HL-60 (cell line): ENCODE results near the gene HTATIP2.

Experiments used
- DNase-seq, 2 experiments: peaks; one replicate each; pipeline ENCODE4 v3.0.0-alpha.2; 2010 to 2020; ENCODE audit warnings: low read depth in 1 of 2, low spot score in 1 of 2
- H3K27ac ChIP-seq: fragments of 250-450 bp; sonication (Bioruptor Pico); replicated peaks from 2 replicates; pipeline ENCODE4 v1.5.1; 2020; ENCODE audit warnings: mild to moderate bottlenecking, moderate library complexity
- H3K27me3 ChIP-seq: fragments of 250-450 bp; sonication (Bioruptor Pico); 2 replicates; pipeline ENCODE4 v1.5.1; 2021; ENCODE audit warnings: mild to moderate bottlenecking, moderate library complexity; ENCODE audit not compliant: insufficient read depth, poor library complexity, severe bottlenecking
- H3K4me3 ChIP-seq: replicated peaks from 2 replicates; pipeline ENCODE4 v1.5.1; 2011; ENCODE audit warnings: mild to moderate bottlenecking, control low read depth, low read length; ENCODE audit not compliant: insufficient read depth
- CTCF ChIP-seq: IDR thresholded peaks from one replicate; pipeline ENCODE4 v1.5.1; 2011; ENCODE audit warnings: low read length, control low read depth, inconsistent platforms; ENCODE audit not compliant: insufficient read depth
- GABPA ChIP-seq: IDR thresholded peaks from 2 replicates; pipeline ENCODE4 v1.6.1; 2012; ENCODE audit warnings: low read depth
- POLR2AphosphoS5 ChIP-seq: IDR thresholded peaks from 2 replicates; pipeline ENCODE4 v1.6.1; 2012; ENCODE audit warnings: low read depth
- REST ChIP-seq: IDR thresholded peaks from 2 replicates; pipeline ENCODE4 v1.6.1; 2012; ENCODE audit warnings: low read depth; ENCODE audit not compliant: insufficient replicate concordance
- SPI1 ChIP-seq: IDR thresholded peaks from 2 replicates; pipeline ENCODE4 v1.6.1; 2012; ENCODE audit warnings: low read depth, mild to moderate bottlenecking, borderline replicate concordance
- long read RNA-seq: library from polyadenylated mRNA; unstranded; transcript quantifications from one replicate; pipeline ENCODE4 v2.0.0, GENCODE V29; 2020

Gene HTATIP2
- long read RNA-seq = 0 reads

- no peak for TF ChIP-seq REST
- peak; percentile 47; the same call in 1 of the 2 replicates for TF ChIP-seq POLR2AphosphoS5
- peak; percentile 37 to 49 for DNase-seq
- H3K27me3 ChIP-seq = no peaks in the 10 kb centered on the region
- H3K4me3 ChIP-seq = peak within 1 kb of the TSS; percentile 66
- H3K27ac ChIP-seq = no peak within 1 kb of the TSS; the same call in none of the 2 replicates
Observed at GRCh38 chr11:20363500-20364340, at the start of gene HTATIP2. Gene HTATIP2, plus strand, starts transcription at chr11:20363714. Its CDS starts 524 bp downstream, at chr11:20364238.

GRCh38 chr11:20315800-20316199, 47.7 kb upstream of the HTATIP2 start:
- Histone ChIP-seq H3K27me3 (peaks cover 2% of the 10 kb centered on the region), H3K27ac (no peak overlapping the region), H3K4me3 (no peak overlapping the region)
- TF ChIP-seq GABPA = no peak
- TF ChIP-seq POLR2AphosphoS5 = no peak
- no peak for TF ChIP-seq SPI1
- TF ChIP-seq CTCF = no peak
- no peak for TF ChIP-seq REST
- DNase-seq = no peak

GRCh38 chr11:20321177-20321576, 42.3 kb upstream of the HTATIP2 start:
- DNase-seq = no peak
- Histone ChIP-seq H3K27me3 (peaks cover 2% of the 10 kb centered on the region), H3K4me3 (no peak overlapping the region), H3K27ac (no peak overlapping the region)
- TF ChIP-seq GABPA (no peak), REST (no peak), POLR2AphosphoS5 (no peak), SPI1 (no peak), CTCF (no peak)
